Pons (tissue), 1 donor: ENCODE data around the gene COQ7.
A peak's percentile ranks its signal among the peaks of the same experiment; 100 is the strongest.

Experiments
- DNase-seq: peaks from one replicate; pipeline ENCODE4 v3.0.0-alpha.2; 2016; ENCODE audit warnings: low spot score

Gene COQ7

DNA sequence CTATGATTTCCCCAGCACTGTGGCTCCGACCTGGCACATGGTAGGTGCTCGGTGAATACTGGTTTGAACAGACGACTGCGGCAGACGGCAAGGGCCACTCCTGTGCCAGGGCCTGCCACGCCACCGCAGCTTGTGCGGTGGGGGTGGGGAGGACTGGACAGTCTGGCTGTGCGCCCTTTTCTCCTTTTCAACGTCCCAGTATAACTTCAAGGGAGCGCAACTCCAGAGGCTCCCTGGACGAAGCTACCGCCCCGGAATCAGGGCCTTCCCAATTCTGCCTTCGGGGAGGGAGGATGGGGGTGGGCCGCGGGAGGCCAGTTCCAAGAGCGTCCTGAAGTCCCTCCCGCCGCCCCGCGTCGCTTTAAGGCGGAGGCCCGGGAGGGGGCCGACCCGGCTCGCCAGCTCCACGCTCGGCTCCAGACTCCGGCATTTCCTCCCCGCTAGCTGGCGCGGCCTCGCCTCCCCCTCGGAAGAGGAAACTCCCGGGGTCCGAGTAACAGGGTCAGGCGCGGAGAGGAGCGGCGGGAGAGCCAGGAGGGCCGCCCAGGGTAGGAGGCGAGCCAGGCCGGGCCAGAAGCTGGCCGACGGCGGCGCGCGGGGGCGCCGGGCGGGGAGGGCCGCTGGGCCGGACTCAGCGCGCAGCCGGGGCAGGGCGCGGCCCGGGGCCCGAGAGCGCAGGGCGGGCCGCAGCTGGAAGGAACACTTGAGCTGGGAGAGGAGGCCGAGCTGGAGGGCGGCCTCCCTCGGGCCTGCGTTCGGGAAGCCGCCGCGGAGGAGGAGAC is 46.4 kb downstream of the COQ7 start, which contains the start of gene ITPRIPL2:
ITPRIPL2 (plus strand) TSS at position 388 of the 782 bp plus-strand sequence. CDS start 498 bp downstream, outside the sequence.
- peak; percentile 44 for DNase-seq

DNA sequence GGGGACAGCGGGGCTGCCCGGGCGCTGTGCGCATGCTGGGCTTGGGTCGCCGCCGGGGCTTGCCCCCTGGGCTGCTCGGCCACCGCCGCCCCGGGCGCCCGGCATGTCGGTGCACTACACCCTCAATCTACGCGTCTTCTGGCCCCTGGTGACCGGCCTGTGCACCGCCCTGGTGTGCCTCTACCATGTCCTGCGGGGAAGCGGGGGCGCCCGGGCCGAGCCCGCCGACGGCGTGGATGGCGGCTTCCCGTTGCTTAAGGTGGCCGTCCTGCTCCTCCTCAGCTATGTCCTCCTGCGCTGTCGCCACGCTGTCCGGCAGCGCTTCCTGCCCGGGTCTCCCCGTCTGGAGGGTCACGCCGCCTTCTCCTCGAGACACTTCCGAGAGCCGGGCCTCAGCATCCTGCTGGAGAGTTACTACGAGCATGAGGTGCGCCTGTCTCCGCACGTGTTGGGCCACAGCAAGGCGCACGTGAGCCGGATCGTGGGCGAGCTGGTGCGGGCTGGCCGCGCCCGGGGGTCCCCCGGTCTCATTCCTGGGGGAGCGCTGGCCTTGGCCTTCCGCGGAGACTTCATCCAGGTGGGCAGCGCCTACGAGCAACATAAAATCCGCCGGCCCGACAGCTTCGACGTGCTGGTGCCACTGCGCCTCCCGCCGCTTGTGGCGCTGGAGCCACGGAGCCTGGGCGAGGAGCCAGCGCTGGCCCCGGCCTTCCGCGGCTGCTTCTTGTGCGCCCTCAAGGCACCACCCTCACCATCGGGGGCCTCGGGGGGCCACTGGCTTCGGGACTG is 47.1 kb downstream of the COQ7 start:
- DNase-seq = no peak

DNA sequence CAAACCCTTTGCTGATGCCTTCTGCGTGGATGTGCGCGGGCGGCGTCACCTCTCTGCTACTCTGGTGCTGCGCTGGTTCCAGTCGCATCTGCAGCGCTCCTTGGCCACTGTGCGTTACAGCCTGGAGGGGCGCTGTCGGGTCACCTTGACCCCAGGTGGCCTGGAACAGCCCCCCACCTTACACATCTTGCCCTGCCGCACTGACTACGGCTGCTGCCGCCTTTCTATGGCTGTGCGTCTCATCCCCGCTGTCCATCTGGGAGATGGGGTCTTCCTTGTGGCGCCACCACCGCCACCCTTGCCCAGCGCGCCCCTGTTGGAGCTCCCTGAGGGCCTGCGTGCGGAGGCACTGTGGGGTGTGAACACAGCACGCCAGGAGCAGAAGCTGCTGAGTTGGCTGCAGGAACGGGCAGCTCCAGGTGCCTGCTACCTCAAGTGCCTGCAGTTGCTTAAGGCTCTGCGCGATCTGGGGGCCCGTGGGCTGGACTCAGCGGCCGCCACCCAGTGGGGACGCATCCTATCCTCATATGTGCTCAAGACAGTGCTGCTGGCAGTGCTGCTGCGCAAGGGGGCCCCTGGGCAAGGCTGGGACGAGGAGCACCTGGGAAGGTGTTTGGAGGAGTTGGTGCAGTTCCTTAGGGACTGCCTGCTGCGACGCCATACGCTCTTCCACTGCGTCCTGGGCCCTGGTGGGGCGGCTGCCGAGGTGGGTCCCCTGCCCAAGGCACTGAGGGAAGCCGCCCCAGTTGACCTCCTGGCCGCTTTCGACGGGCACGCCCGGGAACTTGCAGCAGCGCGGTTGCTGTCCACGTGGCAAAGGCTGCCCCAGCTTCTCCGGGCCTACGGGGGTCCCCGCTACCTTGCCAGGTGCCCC is 48.0 kb downstream of the COQ7 start:
- DNase-seq = no peak

DNA sequence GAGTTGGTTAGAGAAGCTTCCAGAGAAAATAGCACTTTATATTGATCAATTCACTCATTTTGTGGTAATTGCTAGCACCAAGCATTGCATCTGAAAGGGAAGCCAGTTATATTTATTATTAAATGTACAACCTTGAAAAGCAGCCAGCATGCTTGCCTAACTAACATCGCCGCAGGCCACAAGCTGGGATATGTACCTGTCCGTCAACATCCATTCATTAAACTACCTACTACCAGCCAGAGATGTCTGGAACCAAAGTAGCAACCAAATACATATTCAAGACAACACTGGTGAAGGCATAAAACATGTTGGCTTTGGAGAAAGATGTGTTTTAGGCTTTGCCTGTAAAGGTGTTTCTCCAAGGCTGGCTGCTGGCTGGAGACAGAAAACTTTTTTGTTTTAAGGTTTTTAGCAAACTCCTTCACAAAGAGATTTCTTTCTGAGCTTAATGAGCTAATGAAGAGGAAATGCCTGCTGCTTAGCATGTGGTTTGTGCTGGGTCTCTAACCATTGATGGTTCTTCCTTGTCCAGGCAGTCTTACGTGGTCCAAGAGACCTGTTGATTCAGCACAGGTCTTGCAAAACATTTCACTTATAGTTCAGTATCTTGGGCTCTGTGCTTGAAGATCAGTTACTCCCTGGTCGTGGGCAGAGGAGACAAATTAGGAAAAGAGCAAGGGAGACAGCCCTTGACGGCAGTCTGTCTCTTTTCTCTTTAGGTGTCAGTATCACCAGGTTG is 49.5 kb downstream of the COQ7 start:
- no peak for DNase-seq

DNA sequence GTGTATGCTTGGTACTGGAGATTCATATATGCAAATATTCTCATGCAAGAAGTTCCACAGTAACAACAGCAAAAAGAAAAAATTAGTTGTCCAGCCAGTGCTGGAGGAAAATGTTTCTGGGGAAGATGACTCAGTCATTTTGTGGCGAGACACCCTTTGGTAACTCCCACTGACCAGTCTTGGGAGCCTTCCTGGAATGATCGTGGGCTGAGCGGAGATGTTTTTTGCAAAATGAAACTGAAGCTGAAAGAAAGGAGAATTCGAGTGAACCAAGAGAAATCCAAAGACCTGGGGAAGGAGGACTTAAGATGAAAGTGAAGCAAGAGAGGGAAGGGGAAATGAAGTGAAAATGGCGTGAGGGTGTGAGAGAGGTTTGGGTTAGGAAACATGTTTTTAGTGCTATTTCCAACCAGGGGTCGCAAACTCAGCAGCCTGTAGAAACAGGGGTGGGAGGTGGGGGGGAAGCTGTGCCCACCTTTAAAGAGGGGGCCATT is 51.6 kb downstream of the COQ7 start:
- peak; percentile 69 for DNase-seq

DNA sequence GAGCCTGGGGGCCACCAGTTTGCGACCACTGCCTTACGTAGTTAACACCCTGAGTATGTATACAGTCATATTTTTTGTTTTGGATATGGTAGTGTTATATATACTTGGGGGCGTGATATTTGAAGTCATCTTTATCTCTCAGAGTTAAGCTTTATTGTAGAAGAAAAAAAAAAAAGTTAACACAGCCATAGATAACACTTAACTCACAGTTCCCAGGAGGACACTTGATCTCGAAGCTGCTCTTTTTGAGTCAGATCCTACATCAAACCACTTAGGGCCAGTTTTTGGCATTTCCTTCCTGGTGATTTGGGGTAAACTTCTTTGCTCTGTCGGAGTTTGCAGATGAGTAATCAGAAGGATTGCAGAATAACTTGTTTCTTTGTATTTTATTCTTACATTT is 52.1 kb downstream of the COQ7 start:
- no peak for DNase-seq

DNA sequence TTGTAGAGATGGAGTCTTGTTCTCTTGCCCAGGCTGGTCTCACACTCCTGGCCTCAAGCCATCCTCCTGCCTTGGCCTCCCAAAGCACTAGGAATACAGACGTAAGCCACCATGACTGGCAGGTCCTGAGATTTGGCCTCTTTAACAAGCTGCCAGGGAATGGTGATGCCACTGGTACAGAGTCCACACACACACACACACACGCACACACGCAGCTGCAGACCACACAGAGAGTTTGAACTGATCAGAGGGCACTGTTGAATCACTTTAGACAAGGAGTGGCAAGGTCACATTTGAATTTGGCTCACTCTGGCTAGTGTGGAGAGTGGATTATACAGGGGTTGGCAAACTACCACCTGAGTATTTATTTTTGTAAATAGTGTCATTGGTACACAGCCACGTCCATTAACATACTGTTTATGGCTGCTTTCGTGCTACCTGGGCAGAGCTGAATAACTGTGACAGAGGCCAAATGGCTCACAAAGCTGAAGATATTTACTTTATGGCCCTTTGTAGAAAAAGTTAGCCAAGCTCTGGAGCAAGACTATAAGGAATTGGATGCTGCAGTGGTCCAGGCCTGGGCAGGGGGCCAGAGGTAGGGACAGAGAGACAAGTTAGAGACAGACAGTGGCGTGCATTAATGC is 56.2 kb downstream of the COQ7 start:
- DNase-seq = no peak

GRCh38 chr16:19126300-19126699 is 58.9 kb downstream of the COQ7 start:
- DNase-seq = no peak

- no peak for DNase-seq
Measured at GRCh38 chr16:19127205-19127604, 59.8 kb downstream of the COQ7 start.

DNA sequence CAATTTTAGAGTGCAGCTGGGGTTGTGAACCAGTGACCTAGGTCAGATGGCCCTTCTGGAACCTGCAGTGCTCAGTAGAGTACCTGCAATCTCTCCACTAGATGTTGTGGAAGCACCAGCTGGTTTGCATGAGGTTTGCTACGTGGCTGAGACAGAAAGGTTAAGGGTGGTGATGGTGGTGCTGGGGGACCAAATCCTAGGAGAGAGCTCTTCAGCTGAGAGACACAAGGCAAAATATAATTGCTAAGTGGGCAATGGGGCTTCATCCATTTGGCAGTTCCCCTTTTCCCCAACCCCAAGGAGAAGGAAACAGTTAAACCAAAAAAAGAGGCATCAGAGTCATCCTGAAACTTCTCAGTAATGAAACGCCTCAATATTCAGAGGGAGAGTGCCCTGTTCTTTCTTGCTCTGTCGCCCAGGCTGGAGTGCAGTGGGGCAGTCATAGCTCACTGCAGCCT is 60.3 kb downstream of the COQ7 start:
- peak; percentile 59 for DNase-seq

DNA sequence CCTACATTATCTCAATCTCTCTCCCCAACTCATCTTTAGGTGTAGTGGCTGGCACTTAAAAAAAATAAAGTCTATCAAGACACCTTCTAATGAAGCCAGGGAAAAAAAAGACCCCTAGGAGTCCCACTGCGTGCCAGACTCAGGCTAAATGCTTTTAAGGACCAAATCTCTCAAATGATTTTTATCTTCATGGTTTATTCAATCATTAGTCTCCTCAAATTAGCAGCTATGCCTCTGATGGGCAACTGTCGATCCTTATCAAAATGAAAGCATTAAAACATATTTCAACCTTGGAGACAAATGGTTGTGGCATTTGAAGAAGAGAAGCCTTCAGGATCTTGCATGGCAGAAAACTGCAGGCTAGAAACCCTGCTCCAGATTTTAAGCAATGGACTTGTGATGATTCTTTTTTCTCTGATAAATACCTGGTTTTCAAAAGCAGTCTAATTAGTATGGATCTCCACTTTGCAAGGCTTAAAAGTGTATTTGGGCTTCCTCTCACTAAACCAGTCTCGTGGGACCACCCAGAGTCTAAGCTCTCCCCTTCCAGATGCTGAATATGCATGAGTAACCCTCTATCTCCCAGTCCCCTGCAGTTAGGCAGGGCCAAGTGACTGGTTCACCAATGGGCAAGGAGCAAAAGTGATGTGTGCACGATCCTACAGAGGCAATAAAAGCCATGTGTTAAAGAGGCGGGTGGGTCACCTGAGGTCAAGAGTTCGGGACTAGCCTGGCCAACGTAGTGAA is 61.2 kb downstream of the COQ7 start:
- no peak for DNase-seq
